ENCODE results near the gene CEP126. TPM values are rescaled to one million over a fixed set of nuclear protein-coding genes. Genes with fewer than 3 reads are reported as not detected.
"Not testable (repeated sequence)": the region's sequence is repeated elsewhere in the genome, so short reads cannot be mapped to it uniquely, and the experiment has no call there.

Gene CEP126
- total RNA-seq, 1 experiment from 2014 or later, result 4.3 TPM

DNA sequence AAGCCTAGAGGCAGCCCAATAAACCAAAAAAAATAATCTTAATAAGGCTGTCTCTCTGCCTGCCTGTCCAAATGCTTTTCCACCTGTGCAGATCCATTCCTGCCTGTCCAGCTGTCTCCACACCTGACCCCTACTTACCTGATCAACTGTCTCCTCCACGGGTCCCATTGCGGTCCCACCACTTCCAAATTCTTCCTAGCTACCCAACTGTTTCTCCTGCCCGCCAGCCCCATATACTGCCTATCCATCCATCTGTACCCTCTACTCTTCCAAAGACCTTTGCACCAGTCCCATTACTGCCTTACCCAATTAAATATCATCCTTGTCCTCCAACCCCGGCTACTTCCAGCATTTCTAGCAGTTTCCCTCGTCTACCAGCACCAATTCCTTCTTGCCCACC, 40.9 kb downstream of the CEP126 start:
- CTCF ChIA-PET, result no interaction called here
- peaks cover 6% of the 10 kb centered on the region for H3K36me3 Mint-ChIP-seq (ENCODE audit: insufficient read depth, unreplicated experiment)
- POLR2A ChIA-PET, result no interaction called here
- TF ChIP-seq, protein P1, sequence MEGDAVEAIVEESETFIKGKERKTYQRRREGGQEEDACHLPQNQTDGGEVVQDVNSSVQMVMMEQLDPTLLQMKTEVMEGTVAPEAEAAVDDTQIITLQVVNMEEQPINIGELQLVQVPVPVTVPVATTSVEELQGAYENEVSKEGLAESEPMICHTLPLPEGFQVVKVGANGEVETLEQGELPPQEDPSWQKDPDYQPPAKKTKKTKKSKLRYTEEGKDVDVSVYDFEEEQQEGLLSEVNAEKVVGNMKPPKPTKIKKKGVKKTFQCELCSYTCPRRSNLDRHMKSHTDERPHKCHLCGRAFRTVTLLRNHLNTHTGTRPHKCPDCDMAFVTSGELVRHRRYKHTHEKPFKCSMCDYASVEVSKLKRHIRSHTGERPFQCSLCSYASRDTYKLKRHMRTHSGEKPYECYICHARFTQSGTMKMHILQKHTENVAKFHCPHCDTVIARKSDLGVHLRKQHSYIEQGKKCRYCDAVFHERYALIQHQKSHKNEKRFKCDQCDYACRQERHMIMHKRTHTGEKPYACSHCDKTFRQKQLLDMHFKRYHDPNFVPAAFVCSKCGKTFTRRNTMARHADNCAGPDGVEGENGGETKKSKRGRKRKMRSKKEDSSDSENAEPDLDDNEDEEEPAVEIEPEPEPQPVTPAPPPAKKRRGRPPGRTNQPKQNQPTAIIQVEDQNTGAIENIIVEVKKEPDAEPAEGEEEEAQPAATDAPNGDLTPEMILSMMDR (IDR thresholded peaks at IDR 0.05; ENCODE audit: unreplicated experiment), result no peak
- DNase-seq (ENCODE audit: unreplicated experiment), result no peak
- H3K4me3 Mint-ChIP-seq (ENCODE audit: unreplicated experiment), result no peak overlapping the region
- no peaks in the 10 kb centered on the region for H3K9me3 Mint-ChIP-seq (ENCODE audit: unreplicated experiment)
- H3K4me1 Mint-ChIP-seq (ENCODE audit: insufficient read depth, unreplicated experiment), result no peaks in the 10 kb centered on the region
- intact Hi-C loops (cut with micrococcal nuclease), result no loop called here
- H3K27ac Mint-ChIP-seq (ENCODE audit: low read depth, unreplicated experiment), result no peak overlapping the region
- H3K27me3 Mint-ChIP-seq (ENCODE audit: insufficient read depth, unreplicated experiment), result no peaks in the 10 kb centered on the region
- no TSS peak for BruUV-seq (replicated peaks)

DNA sequence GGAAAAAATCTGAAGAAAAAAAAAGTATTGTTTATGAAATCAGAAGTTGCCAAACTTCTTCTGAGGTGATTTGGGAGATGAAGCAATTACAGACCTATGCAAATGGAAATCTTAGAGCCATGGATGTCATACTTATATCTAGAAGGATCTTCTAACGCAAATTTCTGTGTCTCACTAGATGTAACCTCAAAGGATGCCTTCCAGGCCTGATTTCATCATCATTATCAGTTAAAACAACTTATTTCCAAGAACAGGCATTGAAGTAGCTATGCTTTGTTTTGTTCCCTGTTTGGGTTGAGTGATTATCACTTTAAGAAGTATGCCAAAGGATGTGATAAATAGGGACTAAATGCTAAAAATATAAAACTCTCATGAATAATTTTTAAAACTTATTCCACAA, 45.4 kb downstream of the CEP126 start:
- H3K27me3 Mint-ChIP-seq (ENCODE audit: insufficient read depth, unreplicated experiment), result no peaks in the 10 kb centered on the region
- TF ChIP-seq, protein P1 (IDR thresholded peaks at IDR 0.05; ENCODE audit: unreplicated experiment), result no peak
- H3K4me3 Mint-ChIP-seq (ENCODE audit: unreplicated experiment), result no peak overlapping the region
- DNase-seq (ENCODE audit: unreplicated experiment), result no peak
- H3K4me1 Mint-ChIP-seq (ENCODE audit: insufficient read depth, unreplicated experiment), result no peaks in the 10 kb centered on the region
- ChIA-PET POLR2A (no interaction called here), CTCF (interaction anchor here (0.9 kb wide), 1 partner anchor 96 kb away, joined by 3 read pairs; no protein-coding TSS in a partner anchor)
- peaks cover 6% of the 10 kb centered on the region for H3K36me3 Mint-ChIP-seq (ENCODE audit: insufficient read depth, unreplicated experiment)
- no peak overlapping the region for H3K27ac Mint-ChIP-seq (ENCODE audit: low read depth, unreplicated experiment)
- no TSS peak for BruUV-seq (replicated peaks)
- intact Hi-C loops (cut with micrococcal nuclease), result no loop called here
- no peaks in the 10 kb centered on the region for H3K9me3 Mint-ChIP-seq (ENCODE audit: unreplicated experiment)

DNA sequence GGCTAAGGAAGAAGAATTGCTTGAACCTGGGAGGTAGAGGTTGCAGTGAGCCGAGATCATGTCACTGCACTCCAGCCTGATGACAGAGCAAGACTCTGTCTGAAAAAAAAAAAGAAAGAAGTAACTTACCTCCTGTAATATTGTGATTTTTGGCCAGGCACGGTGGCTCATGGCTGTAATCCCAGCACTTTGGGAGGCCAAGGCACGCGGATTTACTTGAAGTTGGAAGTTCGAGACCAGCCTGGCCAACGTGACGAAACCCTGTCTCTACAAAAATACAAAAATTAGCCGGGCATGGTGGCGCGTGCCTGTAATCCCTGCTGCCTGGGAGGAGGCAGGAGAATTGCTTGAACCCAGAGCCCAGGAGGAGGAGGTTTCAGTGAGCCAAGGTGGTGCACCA, 49.4 kb downstream of the CEP126 start:
- H3K4me1 Mint-ChIP-seq (ENCODE audit: insufficient read depth, unreplicated experiment); H3K36me3 Mint-ChIP-seq (ENCODE audit: insufficient read depth, unreplicated experiment); DNase-seq (ENCODE audit: unreplicated experiment); H3K4me3 Mint-ChIP-seq (ENCODE audit: unreplicated experiment); BruUV-seq (replicated peaks); H3K9me3 Mint-ChIP-seq (ENCODE audit: unreplicated experiment); intact Hi-C loops (cut with micrococcal nuclease); H3K27ac Mint-ChIP-seq (ENCODE audit: low read depth, unreplicated experiment); POLR2A ChIA-PET; H3K27me3 Mint-ChIP-seq (ENCODE audit: insufficient read depth, unreplicated experiment): not testable (repeated sequence)
- CTCF ChIA-PET, result interaction anchor here (0.5 kb wide), 1 partner anchor 80 kb away, joined by 3 read pairs; no protein-coding TSS in a partner anchor

DNA sequence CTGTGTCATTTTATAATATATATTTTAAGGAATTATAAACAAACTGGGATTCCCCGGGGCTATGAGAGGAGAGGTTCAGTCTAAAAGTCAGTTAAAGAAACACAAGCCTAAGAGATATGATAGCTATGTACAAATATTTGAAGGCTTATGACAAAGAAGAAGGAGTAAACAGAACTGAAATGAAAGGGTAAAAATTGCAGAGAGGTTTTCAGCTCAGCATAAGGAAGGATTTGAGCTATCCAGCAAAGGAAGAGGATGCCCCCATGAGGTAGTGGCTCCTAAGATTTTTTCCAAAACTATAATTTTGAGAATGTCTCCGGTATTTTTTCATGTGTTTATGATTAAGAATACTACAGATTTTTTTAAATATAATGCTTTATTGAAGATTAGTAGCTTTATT, 59.4 kb downstream of the CEP126 start:
- CTCF ChIA-PET, result interaction anchor here (0.6 to 1.5 kb wide), 6 partner anchors 14 to 620 kb away, joined by 3 to 8 read pairs (median 3); partner anchors contain the start of gene ANGPTL5
- no peak for DNase-seq (ENCODE audit: unreplicated experiment)
- H3K27me3 Mint-ChIP-seq (ENCODE audit: insufficient read depth, unreplicated experiment), result no peaks in the 10 kb centered on the region
- H3K27ac Mint-ChIP-seq (ENCODE audit: low read depth, unreplicated experiment), result no peak overlapping the region
- H3K4me3 Mint-ChIP-seq (ENCODE audit: unreplicated experiment), result no peak overlapping the region
- POLR2A ChIA-PET, result interaction anchor here (0.6 kb wide), 1 partner anchor 87 kb away, joined by 3 read pairs; no protein-coding TSS in a partner anchor
- intact Hi-C loops (cut with micrococcal nuclease), result no loop called here
- H3K9me3 Mint-ChIP-seq (ENCODE audit: unreplicated experiment), result no peaks in the 10 kb centered on the region
- no peaks in the 10 kb centered on the region for H3K4me1 Mint-ChIP-seq (ENCODE audit: insufficient read depth, unreplicated experiment)
- BruUV-seq (replicated peaks), result no TSS peak
- no peaks in the 10 kb centered on the region for H3K36me3 Mint-ChIP-seq (ENCODE audit: insufficient read depth, unreplicated experiment)
- TF ChIP-seq, protein P1 (IDR thresholded peaks at IDR 0.05; ENCODE audit: unreplicated experiment), result no peak

DNA sequence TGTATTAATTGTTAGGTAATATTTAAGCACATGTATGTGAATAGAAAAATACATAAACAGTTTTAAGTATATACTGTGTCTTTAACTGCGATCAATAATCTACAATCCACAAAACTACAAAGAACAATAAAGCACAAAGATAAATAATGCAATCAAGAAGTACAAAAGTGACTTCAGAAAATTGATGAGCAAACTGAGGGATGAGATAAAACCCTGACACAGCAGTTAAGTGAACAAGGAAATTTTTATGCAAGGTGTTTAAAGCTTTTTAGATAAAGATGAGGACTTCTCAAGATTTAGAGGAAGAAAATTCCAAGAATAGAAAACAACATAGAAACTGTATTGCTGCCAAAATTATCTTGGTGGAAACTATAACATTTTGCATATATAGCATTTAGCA, 60.0 kb downstream of the CEP126 start:
- no peaks in the 10 kb centered on the region for H3K4me1 Mint-ChIP-seq (ENCODE audit: insufficient read depth, unreplicated experiment)
- H3K27me3 Mint-ChIP-seq (ENCODE audit: insufficient read depth, unreplicated experiment), result no peaks in the 10 kb centered on the region
- no peak for DNase-seq (ENCODE audit: unreplicated experiment)
- POLR2A ChIA-PET, result no interaction called here
- TF ChIP-seq, protein P1 (IDR thresholded peaks at IDR 0.05; ENCODE audit: unreplicated experiment), result no peak
- no TSS peak for BruUV-seq (replicated peaks)
- intact Hi-C loops (cut with micrococcal nuclease), result no loop called here
- no peak overlapping the region for H3K27ac Mint-ChIP-seq (ENCODE audit: low read depth, unreplicated experiment)
- no peaks in the 10 kb centered on the region for H3K9me3 Mint-ChIP-seq (ENCODE audit: unreplicated experiment)
- CTCF ChIA-PET, result interaction anchor here (0.6 to 1.5 kb wide), 4 partner anchors 13 to 114 kb away, joined by 3 to 8 read pairs (median 3); partner anchors contain the start of gene ANGPTL5
- no peak overlapping the region for H3K4me3 Mint-ChIP-seq (ENCODE audit: unreplicated experiment)
- no peaks in the 10 kb centered on the region for H3K36me3 Mint-ChIP-seq (ENCODE audit: insufficient read depth, unreplicated experiment)

All from MCF 10A (cell line).